ENCODE measurements around the gene ADAD2. TPM values are rescaled to one million over a fixed set of nuclear protein-coding genes. Genes with fewer than 3 reads are reported as not detected.
"Not testable (repeated sequence)": the region's sequence is repeated elsewhere in the genome, so short reads cannot be mapped to it uniquely, and the experiment has no call there.

The ADAD2 gene
- total RNA-seq, 1 donor from 2014 or later = not detected

DNA sequence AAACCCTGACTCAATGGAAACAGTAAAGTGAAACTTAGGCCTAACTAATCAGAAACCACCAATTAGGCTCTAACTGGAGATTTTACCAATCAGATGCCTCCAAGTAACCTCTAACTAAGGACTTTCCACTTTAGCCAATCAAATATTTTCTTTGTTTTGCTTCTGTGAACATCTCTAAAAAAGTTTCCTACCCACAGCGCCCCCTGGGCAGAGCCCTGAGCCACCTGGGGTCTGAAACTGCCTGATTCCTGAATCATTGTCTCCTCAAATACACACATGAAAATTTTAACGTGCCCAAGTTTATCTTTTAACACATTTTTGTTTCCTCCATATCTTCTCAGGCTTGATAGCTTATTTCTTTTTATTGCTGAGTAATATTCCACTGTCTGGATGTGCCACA, 19.0 kb downstream of the ADAD2 start:
- H3K4me1 Mint-ChIP-seq (ENCODE audit: unreplicated experiment) = peaks cover 12% of the 10 kb centered on the region
- DNase-seq (ENCODE audit: extremely low spot score, unreplicated experiment) = no peak
- H3K4me3 Mint-ChIP-seq = no peak overlapping the region
- H3K27me3 Mint-ChIP-seq = peaks cover 3% of the 10 kb centered on the region
- H3K9me3 Mint-ChIP-seq = no peaks in the 10 kb centered on the region
- H3K36me3 Mint-ChIP-seq = no peaks in the 10 kb centered on the region
- H3K27ac Mint-ChIP-seq = no peak overlapping the region
- TF ChIP-seq, protein P1, sequence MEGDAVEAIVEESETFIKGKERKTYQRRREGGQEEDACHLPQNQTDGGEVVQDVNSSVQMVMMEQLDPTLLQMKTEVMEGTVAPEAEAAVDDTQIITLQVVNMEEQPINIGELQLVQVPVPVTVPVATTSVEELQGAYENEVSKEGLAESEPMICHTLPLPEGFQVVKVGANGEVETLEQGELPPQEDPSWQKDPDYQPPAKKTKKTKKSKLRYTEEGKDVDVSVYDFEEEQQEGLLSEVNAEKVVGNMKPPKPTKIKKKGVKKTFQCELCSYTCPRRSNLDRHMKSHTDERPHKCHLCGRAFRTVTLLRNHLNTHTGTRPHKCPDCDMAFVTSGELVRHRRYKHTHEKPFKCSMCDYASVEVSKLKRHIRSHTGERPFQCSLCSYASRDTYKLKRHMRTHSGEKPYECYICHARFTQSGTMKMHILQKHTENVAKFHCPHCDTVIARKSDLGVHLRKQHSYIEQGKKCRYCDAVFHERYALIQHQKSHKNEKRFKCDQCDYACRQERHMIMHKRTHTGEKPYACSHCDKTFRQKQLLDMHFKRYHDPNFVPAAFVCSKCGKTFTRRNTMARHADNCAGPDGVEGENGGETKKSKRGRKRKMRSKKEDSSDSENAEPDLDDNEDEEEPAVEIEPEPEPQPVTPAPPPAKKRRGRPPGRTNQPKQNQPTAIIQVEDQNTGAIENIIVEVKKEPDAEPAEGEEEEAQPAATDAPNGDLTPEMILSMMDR (conservative IDR thresholded peaks at IDR 0.05) = no peak

DNA sequence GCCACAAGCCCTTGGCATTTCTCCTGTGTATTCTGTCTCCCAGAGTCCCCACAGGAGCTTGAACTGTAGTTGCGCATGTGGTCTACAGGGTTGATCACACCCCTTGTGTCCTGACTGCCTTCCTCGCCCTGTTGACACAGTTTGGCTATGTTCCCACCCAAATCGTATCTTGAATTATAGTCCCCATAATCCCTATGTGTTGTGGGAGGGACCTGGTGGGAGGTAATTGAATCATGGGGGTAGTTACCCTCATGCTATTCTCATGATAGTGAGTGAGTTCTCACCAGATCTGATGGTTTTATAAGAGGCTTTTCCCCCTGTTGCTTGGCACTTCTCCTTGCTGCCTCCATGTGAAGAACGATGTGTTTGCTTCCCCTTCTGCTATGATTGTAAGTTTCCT, 21.2 kb downstream of the ADAD2 start:
- Mint-ChIP-seq H3K36me3 (no peaks in the 10 kb centered on the region), H3K9me3 (no peaks in the 10 kb centered on the region), H3K27me3 (peaks cover 3% of the 10 kb centered on the region), H3K4me1 (ENCODE audit: unreplicated experiment) (peaks cover 8% of the 10 kb centered on the region), H3K27ac (no peak overlapping the region), H3K4me3 (no peak overlapping the region)
- TF ChIP-seq, protein P1 (conservative IDR thresholded peaks at IDR 0.05) = no peak
- no peak for DNase-seq (ENCODE audit: extremely low spot score, unreplicated experiment)

DNA sequence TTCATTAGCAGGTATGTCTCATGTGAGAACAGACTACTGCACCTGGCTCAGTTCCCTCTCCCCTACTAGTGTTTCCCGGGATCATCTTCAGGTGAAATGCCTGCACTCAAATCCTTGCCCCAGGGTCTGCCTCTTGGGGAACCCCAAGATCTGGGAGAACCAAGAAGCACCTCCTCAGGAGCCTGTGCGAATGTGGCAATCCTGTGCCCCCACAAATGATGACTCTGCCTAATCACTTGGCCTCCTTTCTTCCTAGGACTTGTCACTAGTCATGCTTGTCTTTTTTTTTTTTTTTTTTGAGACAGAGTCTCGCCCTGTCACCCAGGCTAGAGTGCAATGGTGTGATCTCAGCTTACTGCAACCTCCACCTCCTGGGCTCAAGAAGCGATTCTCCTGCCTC, 21.7 kb downstream of the ADAD2 start:
- H3K36me3 Mint-ChIP-seq = no peaks in the 10 kb centered on the region

DNA sequence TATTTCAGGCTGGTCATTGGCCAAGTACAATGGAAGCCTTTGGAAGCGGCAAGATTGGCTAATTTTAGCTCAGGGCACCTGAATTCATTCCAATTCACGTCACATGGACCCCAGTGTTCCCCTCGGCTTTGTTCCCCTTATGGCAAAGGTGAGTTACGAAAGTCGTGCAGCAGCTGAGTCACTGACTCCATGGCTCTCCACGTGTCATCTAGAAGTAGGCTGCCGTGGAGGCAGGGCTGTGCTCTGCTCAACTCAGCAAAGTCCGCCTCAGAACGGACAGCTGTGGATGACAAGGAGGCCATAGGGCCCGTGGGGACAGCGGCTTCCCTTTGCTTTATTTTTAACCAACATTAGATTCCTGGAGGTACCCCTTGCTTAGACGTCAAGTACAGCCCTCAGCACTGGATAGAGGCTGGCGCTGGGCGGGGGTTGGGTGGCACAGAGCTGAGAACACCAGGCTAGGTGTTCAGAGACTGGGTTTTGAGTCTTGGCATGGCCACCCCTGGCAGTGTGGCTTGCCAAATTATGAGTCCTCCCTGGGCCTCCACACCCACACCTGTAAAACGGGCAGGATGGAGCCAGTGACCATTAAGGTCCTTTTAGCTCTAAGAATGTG, 23.6 kb downstream of the ADAD2 start:
- peaks cover 3% of the 10 kb centered on the region for H3K27me3 Mint-ChIP-seq

More for the DNA sequence above, 21.7 kb downstream of the ADAD2 start:
- DNase-seq (ENCODE audit: extremely low spot score, unreplicated experiment) = no peak
- no peak overlapping the region for H3K27ac Mint-ChIP-seq
- TF ChIP-seq, protein P1 (conservative IDR thresholded peaks at IDR 0.05) = no peak
- H3K4me3 Mint-ChIP-seq = no peak overlapping the region
- peaks cover 7% of the 10 kb centered on the region for H3K4me1 Mint-ChIP-seq (ENCODE audit: unreplicated experiment)
- peaks cover 3% of the 10 kb centered on the region for H3K27me3 Mint-ChIP-seq
- no peaks in the 10 kb centered on the region for H3K9me3 Mint-ChIP-seq

DNA sequence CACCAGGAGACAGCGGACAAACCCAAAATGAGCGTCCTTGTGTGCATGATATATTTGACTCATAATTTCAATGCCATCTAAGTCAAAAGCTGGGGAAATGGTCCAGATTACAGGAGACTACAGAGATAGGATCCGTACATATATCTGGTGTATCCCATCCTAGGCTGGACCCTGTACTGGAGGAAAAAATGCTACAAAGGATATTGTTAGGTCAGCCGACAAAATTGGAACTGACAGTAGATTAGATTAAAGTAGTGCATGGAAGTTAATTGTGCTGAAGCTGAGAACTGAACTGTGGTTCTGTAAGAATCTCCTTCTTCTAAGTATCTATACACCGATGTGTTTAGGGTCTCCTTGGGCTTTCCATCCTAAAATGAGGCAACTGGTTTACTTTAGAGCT, 24.6 kb downstream of the ADAD2 start:
- H3K4me3 Mint-ChIP-seq = no peak overlapping the region
- H3K4me1 Mint-ChIP-seq (ENCODE audit: unreplicated experiment) = peaks cover 10% of the 10 kb centered on the region
- TF ChIP-seq, protein P1 (conservative IDR thresholded peaks at IDR 0.05) = no peak
- no peak for DNase-seq (ENCODE audit: extremely low spot score, unreplicated experiment)
- no peaks in the 10 kb centered on the region for H3K9me3 Mint-ChIP-seq
- H3K27ac Mint-ChIP-seq = no peak overlapping the region
- H3K27me3 Mint-ChIP-seq = peaks cover 3% of the 10 kb centered on the region
- no peaks in the 10 kb centered on the region for H3K36me3 Mint-ChIP-seq

More for the DNA sequence above, 23.6 kb downstream of the ADAD2 start:
- DNase-seq (ENCODE audit: extremely low spot score, unreplicated experiment) = no peak
- Mint-ChIP-seq H3K4me1 (ENCODE audit: unreplicated experiment) (peaks cover 10% of the 10 kb centered on the region), H3K4me3 (no peak overlapping the region), H3K27ac (no peak overlapping the region), H3K9me3 (no peaks in the 10 kb centered on the region), H3K36me3 (no peaks in the 10 kb centered on the region)
- TF ChIP-seq, protein P1 (conservative IDR thresholded peaks at IDR 0.05) = no peak

DNA sequence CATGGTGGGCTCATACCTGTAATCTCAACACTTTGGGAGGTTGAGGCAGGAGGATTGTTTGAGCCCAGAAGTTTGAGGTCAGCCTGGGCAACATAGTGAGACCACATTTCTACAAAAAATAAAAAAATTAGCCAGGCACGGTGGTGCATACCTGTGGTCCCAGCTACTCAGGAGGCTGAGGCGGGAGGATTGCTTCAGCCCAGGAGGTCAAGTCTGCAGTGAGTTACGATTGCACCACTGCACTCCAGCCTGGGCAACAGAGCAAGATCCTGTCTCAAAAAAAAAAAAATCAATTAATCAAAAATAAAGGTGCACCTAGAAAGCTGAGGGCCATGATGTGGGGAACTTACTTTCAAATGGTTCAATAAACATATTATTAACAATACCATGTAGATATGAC, 25.2 kb downstream of the ADAD2 start:
- not testable (repeated sequence) for H3K27ac Mint-ChIP-seq; H3K4me3 Mint-ChIP-seq; H3K27me3 Mint-ChIP-seq; DNase-seq (ENCODE audit: extremely low spot score, unreplicated experiment); H3K9me3 Mint-ChIP-seq; H3K36me3 Mint-ChIP-seq
- H3K4me1 Mint-ChIP-seq (ENCODE audit: unreplicated experiment) = peaks cover 10% of the 10 kb centered on the region

Data from type B pancreatic cell (in vitro differentiated cells).